GM06990 (cell line): ENCODE results near the gene PLA2G4A.

Source experiments
- DNase-seq: peaks from one replicate; pipeline ENCODE4 v3.0.0-alpha.2; 2011; ENCODE audit not compliant: insufficient read length; ENCODE audit errors: extremely low read depth
- H3K27me3 ChIP-seq: replicated peaks from 2 replicates; pipeline ENCODE4 v1.6.0; 2011; ENCODE audit warnings: low read length; ENCODE audit not compliant: control insufficient read depth, insufficient read depth
- H3K36me3 ChIP-seq: 2 replicates; pipeline ENCODE4 v1.5.1; 2011; ENCODE audit warnings: low read length; ENCODE audit not compliant: control insufficient read depth, insufficient read depth
- H3K4me3 ChIP-seq: replicated peaks from 2 replicates; pipeline ENCODE4 v1.5.1; 2011; ENCODE audit warnings: low read depth, mild to moderate bottlenecking, control low read depth, low read length
- CTCF ChIP-seq: IDR thresholded peaks from 2 replicates; pipeline ENCODE4 v1.5.1; 2011; ENCODE audit warnings: low read length, control low read depth, mild to moderate bottlenecking, inconsistent platforms; ENCODE audit not compliant: insufficient read depth, poor library complexity, severe bottlenecking

The PLA2G4A gene

GRCh38 chr1:186828611-186829454, at the start of gene PLA2G4A:
PLA2G4A (plus strand) TSS chr1:186828949; CDS start chr1:186854355, 25,406 bp downstream.
- H3K4me3 ChIP-seq, result peak within 1 kb of the TSS; percentile 79
- no peak for TF ChIP-seq CTCF
- no peak for DNase-seq

GRCh38 chr1:186780076-186780475, 48.7 kb upstream of the PLA2G4A start:
- H3K27me3 ChIP-seq, result no peaks in the 10 kb centered on the region
- H3K4me3 ChIP-seq, result no peak overlapping the region
- TF ChIP-seq CTCF, result no peak
- H3K36me3 ChIP-seq, result no peaks in the 10 kb centered on the region
- no peak for DNase-seq

More at GRCh38 chr1:186828611-186829454, at the start of gene PLA2G4A:
- Histone ChIP-seq H3K27me3 (no peaks in the 10 kb centered on the region), H3K36me3 (no peaks in the 10 kb centered on the region)

GRCh38 chr1:186781730-186782129, 47.0 kb upstream of the PLA2G4A start:
- no peaks in the 10 kb centered on the region for H3K27me3 ChIP-seq
- no peak overlapping the region for H3K4me3 ChIP-seq
- no peak for DNase-seq
- TF ChIP-seq CTCF, result no peak
- H3K36me3 ChIP-seq, result no peaks in the 10 kb centered on the region

GRCh38 chr1:186782791-186783190, 46.0 kb upstream of the PLA2G4A start:
- H3K27me3 ChIP-seq, result no peaks in the 10 kb centered on the region
- TF ChIP-seq CTCF, result no peak
- no peaks in the 10 kb centered on the region for H3K36me3 ChIP-seq
- H3K4me3 ChIP-seq, result no peak overlapping the region
- no peak for DNase-seq

- TF ChIP-seq CTCF, result no peak
- DNase-seq, result no peak
- no peaks in the 10 kb centered on the region for H3K36me3 ChIP-seq
- H3K27me3 ChIP-seq, result no peaks in the 10 kb centered on the region
- H3K4me3 ChIP-seq, result no peak overlapping the region
Observed at GRCh38 chr1:186783193-186783592, 45.6 kb upstream of the PLA2G4A start.
